Stimulated activated CD8-positive, alpha-beta memory T cell treated with anti-CD3 and anti-CD28 coated beads, Interleukin-12 subunit alpha, Interleukin-12 subunit beta, amount 100 ng/mL, for 24 hours (primary cell): ENCODE measurements around the gene DAAM1.

ENCODE experiments used
- DNase-seq: peaks from one replicate; pipeline ENCODE4 v3.0.0-alpha.2; 2020; ENCODE audit errors: extremely low read depth

The DAAM1 gene

DNA sequence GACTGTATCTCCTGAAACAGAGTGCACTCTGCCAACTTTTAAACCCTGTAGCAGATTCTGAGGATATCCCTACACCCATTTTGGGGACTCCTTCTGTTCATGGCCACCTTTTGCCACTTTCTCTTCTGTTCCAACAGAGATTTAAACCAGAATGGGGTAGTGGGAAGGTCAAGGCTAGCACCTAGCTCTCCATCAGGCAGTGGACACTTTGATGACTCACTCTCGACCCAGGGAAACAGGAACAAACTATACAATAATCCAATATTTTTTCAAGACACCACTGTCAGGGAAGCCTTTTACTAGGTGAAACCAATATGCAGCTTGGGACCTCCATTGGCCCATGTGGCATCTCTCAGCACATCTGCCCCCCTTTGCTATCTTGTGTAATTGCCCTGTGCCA is 103.6 kb downstream of the DAAM1 start:
- DNase-seq = no peak

DNA sequence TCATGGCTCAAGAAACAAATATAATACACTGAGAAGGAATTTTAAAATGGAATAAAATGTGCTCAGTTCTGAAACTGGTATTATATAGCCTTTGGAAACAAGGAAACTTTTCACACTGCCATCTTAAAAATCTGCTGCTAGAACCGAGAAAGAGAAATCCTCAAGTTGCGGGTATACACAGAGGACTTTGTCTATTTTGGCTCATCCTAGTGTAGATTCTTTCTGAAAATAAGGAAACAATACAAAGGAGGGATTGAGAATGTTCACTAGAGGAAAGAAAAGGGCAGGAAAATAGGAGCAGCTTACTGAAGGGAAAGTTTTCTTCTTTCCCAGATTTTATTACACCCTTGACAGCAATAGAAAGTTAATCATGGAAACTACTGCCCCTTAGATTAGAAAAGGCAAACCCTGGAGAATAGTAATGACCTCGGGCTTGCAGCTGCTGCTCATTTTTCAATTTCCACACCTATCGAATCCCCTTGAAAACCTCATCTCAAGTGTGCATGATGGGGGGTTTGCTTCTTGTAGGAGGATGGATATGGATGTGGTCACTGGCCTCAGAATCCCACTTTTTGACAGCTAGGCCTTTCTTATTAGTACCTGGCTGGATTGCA is 104.6 kb downstream of the DAAM1 start:
- DNase-seq = no peak

DNA sequence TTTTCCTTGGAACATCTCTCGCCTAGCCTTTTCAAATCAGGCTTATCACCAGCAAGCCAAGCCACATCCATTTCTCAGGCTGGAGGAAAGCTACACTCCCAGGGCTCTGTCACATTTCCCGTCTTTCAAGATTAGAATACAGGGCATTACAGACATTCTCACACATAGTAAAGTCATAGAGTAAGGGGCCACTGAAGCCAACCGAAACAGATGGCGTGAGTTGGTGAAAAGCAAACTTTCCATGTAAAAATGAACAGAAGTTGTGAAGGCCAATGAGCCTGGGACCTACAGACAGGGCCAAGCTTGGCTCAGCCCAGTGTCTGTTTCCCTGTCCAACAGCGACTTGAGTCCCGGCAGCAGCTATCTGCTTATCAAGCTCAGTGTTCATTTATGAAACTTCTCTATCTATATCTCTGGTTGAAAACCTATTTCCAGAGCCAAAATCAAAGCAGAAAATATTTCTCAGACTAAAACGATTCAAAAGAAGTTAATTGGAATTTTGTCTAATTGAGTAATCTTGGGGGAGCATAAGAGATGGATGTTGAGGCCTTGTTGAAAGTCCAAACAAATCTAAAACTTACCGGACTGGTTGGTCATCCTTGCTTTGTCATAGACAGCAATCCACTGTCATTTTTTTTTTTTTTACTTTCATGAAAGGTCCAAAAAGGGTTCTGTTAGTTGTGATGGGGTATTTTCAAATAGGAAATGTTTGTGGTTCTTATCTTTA is 105.6 kb downstream of the DAAM1 start:
- no peak for DNase-seq

DNA sequence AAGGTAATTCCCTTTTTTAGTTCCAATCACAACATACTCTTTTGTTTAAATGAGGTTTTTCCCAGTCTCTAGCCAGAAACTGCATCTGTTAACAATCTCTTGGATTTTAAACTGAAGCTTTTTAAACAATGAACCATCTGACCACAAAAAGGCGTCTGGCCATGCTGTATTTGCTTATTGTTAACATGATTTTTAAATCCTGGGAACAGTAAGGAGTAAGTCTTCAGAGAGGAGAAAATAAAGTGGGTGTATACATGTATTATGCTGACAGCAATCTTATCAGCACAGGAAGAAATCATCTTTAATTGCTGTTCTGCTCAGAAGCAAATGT is 106.2 kb downstream of the DAAM1 start:
- no peak for DNase-seq

DNA sequence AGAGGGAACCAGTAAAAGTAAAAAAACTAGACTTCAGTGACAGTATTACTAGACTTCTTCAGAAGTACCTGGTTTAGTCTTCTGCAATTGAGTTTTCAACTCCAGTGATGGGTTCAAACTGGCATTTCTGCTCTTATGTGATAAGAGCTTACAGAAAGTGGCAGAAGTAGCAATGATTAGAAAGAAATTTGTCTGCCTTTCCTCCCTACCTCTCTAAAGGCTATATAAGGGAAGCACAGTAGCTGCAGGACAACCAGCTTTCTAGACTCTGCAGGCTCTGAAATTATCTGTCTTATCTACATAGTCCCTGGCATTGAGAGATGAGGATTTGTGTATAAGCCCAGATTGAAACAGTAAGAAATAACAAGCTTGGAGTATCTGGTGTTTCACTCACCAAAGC is 107.5 kb downstream of the DAAM1 start:
- no peak for DNase-seq

DNA sequence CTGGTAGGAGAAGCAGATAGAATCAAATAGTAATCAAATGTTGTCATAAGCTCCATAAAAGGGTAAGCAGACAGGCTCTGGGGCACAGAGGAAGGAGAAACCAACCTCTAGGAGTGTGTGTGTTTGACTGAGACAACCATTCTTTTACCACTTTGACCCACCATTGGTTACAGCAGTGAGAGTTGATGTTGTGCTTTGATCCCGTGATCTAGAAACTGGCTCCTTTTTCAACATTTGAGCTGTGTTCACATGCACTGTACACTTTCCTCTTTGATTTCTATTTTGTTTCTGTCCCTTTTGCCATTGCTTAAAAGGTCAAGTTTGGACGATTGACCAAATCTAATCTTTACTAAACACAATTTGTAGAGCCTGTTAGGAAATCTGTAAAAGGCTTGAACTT is 108.0 kb downstream of the DAAM1 start:
- no peak for DNase-seq

DNA sequence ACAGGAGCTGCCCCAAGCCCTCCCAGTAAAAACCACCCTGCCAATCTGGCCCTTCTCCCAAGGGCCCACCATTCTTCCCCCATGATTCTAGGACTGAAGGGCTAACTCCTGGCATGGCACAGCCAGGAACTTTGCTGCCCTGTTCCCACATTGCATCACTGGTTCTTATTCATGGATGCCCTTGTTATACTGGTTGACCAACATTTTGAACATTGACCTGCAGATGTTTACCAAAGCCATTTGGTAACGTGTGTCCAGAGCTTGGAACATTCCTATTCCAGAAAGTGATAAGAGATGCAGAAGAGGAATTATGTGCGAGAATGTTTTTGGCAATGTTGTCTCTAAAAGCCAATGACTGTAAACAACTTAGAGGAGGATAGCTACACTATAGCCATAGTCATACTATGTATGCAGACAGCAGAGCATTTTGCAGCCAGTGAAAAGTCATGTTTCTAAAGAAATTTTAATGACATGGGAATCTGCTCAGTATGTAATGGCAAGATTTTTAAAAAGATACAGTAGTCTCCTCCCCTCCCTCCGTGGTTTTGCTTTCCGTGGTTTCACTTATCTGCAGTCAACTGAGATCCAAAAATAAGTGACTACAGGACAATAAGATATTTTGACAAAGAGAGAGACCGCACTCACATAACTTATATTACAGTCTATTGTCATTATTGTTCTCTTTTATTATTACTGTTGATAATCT is 108.8 kb downstream of the DAAM1 start:
- no peak for DNase-seq

DNA sequence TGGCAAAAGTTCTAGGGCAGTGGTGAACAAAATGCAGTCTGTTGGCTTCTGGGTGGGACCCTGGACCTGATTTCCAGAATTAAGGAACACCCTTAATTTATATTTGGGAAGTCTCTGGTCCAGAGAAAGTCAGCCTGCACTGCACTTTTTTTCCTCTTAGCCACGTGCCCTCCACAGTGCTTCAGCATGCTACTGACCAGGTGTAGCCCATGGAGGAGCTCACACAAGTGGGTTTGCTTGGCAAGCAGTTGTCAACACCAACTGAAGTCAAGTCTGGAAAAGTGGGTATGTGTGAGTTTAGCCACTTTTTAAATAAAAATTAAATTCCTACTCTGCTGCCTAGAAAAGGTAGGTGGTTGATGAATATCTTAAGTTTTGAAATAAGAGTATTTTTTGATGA is 111.3 kb downstream of the DAAM1 start:
- no peak for DNase-seq

DNA sequence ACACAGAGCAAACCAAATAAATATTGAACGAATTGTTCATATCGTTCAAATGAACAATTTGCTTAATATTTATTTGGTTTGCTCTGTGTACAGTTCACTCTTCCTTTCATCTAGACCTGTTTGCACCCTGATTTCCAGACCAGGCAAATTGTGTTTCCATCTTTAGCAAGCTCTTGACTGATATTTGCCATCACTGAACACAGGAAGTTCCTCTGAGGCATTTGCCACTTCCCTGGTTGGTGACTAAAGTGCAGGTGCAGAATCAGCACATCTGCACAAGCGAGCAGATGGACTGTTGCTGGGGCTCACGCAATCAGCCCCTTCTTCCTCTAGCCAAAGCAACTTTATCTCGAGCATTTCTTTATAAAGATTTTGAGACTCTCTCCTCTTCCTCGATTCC is 112.9 kb downstream of the DAAM1 start:
- DNase-seq = no peak

DNA sequence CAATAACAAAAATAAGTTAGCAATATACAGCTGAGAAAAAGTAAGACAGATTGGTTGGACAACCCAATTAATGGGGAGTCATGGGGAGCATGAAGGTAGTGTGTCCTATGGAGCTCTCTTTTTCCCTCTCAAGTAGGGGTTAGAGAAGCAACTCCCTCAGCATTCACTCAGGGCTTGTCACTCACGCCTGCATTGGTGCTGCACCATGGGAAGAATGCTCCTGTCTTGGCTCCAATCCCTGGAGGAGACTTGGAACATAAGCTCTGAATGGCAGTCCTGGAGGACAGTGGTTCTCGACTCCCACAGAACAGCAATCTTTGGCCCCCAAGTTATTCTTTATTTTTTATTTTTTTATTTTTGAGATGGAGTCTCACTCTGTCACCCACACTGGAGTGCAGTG is 113.8 kb downstream of the DAAM1 start:
- no peak for DNase-seq

DNA sequence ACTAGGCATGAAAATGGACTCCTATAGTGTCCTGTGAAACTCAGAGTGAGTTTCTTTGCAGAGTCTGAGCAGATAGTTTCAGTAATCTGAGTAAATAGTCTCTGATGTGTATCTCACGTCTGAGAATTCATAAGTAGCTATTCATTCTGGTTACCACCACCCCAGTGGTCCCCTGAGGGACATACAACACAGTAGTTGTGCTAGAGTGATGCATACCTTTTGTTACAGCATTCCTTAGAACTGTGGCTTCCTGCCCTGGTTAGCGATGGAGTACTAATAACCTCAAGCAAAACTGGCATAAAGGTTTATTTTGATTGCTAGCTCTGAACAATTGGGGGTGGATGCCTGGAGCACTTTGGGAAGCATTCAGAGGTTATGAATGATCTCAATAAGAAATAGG is 114.7 kb downstream of the DAAM1 start:
- DNase-seq = no peak

DNA sequence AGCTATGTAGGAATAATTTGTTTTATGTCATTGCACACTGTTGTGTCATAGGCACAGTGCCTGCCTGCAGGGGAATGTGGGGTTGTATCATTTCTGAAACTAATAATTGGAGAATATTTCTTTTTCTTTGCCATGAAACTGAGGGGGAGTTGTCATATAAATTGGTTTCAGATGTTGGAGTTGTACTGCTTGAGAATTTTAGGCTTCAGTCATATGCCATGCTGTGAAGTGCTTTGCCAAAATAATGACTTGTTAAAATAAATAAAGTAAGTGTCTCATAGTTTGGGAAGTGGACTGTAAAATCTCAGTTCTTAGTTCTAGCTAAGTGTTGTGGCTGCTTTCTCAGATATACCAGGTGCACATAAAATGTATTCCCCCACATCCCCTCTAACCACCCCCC is 116.8 kb downstream of the DAAM1 start:
- DNase-seq = no peak

DNA sequence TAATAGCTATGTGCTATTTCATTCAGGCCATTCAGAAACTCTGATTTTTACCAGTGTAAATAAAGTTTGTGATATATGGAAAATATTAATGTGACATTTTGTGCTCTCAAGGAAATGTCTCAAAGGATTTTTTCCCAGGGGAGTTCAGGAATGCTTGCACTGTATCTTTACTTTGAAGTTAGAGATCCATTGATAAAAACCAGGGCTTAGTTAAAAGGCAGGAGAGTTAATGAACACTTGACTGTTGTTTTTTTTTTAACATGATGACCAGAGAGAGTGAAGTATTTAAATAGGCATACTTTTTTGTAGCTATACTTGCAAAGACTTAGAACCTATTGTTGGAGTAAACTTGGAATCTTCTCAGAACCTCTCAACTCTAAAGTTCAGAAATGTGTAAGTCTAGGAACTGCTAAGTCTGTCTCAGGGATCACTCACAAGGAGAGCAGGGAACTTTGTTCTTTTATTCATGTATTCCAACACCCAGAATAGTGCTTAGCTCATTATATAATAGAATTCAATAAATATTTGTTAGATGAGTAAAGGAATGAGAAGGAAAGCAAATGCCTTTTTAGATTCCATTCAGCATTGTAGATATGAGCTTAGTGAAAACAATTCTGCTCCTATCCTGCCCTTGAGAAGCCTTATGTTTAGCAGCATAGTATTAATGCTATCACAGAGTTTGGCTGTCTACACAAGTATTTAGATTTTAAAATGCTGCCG is 117.5 kb downstream of the DAAM1 start:
- DNase-seq = no peak

DNA sequence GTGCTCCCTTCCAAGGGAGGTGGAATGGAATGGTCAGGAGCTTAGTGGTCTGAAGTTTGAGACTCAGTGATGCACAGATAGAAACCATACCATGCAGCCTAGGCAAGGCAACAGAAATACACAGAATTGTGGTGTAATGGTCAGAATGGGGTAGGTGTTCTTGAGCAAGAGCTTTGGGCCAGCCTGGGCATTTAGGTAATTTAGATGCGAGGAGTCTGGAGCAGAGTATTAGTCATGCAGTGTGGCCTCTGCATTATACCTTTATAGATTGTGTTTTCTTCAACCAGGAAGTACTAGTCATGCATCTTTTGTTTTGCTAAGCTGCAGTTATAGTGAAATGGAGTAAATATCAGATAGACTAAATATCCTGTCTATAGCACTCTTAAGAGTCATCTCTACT is 118.3 kb downstream of the DAAM1 start:
- no peak for DNase-seq

DNA sequence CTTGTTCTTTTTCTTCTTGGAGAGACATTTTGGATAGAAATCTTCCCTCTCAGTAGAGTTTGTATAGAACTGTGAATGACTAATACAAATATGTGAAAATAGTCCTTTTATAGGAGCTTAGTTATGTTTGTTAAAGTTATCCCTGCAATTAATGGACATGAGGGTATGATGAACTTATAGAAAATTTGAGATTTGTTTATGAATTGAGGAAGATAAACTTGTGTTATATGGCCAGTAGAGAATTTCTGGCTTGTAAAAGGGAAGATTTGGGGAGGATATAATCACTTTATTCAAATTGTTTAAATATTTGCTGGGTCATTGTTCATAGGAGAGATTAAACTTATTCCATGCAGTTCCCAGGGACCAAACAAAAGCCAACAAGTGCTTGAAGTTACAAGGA is 119.6 kb downstream of the DAAM1 start:
- no peak for DNase-seq

DNA sequence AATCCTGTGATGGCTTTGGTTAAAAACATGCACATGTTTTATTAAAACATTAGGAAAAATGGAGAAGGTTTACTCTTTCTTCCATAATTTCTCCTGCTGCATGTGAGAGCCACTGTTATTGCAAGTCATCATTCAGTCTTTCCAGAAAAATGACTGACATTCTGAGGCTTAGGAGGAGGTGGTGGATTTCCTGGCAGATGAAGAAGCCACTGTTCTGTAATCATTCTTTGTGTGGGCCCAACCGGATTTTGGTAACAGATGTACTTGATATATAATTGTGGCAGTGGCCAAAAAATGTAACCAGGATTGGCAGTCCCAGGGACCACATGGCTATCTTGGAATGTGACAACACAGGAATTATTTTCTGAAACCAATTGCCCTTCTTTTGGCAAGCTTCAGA is 120.2 kb downstream of the DAAM1 start:
- no peak for DNase-seq

DNA sequence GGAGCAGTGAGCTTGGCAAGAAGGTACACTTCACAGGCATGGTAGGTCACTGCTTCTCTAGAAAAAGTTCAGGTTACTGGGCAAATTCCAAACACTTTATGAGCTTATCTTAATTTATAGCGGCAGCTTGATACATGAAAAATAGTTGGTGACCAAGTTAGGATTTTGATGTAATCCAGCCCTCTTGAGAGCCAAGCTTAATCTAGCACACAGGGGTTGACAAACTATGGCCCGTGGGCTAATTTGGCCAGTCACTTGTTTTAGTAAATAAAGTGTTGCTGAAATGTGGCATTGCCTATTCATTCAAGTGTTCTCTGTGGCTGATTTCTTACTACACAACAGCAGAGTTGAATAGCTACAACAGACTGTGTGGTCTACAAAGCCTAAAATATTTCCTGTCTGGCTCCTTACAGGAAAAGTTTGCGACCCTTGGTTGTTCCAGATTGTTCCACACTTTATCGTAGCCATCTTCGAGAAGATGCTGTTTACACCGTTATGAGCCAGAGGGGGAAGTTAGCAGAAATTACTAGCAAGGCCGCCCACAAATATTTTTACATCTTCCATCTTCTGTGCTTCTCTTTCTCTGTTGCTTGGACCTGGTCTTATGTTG is 120.9 kb downstream of the DAAM1 start:
- no peak for DNase-seq

DNA sequence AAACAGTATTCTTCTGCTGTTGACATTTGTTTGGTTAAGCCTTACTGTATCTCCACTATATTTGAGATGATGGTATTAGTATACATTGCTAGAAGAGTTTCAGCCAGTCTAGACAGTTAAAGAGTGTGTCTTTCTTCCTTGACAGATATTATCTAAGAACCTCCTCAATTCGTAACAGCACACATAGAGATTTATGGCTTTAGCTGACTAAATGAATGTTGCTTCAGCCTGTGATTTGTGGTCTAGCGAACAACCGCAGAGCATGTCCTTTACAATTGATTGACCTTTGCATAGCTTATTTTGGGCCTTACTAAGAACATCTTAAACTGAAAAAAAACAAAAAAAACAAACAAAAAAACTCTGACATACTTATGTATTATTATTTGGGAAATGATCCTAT is 122.2 kb downstream of the DAAM1 start:
- no peak for DNase-seq

DNA sequence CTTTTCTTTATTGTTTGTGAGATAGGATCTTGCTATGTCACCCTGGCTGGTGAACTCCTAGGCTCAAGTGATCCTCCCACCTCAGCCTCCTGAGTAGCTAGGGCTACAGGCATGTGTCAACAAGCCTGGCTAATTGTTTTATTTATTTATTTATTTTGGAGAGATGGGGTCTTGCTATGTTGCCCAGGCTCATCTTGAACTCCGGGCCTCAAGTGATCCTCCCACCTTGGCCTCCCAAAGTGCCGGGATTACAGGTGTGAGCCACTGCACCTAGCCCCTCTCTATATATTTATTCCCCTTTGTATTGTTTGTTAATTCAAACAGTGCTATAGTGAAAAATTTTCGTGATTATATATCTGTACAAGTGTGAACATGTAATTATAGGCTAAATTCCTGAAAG is 123.3 kb downstream of the DAAM1 start:
- DNase-seq = no peak

DNA sequence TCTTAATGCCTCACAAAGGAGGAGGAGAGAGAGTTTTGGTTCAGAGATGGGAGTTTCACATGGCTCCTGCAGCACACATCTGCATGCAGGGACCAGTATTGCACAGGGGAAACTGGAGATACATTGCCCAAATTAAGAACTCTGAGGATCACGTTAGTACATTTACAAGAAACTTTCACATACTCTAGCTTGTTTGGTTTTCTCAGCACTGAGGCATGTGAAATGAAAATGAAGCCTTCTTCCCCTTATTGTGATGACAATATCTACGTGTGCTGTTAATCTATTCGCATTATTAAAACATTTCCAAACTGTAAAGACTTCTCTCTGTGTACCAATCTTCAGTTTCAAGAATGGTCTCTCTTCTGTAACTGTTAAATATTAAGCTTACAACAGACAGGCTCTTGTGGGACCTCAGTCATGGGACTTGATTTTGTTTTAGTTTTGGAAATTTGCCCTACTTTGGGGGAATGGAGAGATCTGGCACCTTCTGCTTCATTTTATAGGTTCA is 124.7 kb downstream of the DAAM1 start:
- no peak for DNase-seq

DNA sequence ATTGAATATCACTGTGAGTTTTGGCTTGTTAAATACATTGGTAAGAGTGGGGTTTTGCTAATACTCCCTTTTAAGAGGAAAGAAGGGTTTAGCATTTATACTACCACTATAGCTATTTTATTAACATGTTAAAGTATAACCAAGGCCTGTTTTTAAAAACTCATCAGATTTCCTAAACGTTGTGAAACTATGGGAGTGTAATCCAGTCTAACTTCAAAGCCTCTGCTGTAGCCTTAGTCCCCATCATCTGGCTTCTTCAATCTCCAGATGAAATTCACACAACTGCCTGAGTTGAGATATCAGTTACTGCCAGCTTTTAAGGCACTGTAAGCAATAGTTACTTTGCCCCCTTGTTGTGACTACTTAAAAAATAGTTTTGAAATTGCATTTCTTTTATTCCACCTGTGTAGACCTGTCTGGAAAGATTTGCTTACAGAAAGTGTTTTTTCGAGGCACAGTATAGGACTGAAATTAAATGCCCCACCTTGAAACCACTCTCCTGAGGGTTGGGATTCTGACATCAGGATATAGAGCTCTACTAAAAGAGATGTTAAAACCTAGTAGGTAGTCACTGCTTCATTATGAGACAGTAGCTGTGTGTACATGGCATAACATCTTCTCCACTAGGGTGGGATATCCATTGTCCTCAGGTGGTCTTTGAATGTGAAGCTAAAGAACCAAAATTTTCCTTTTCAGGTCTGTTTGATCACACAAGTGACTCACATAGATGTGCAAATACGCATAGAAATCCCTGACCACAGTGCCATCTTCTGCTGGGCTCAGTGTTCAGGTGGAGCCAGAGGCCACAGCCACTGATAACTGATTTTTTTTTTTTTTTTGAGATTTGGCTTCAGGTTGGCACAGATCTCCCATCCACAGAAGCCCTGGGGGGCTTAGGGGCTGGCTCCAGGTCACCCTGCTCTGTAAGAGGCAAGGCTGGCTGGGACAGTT is 125.5 kb downstream of the DAAM1 start:
- DNase-seq = no peak
